MM.1S (cell line): ENCODE data around the gene UBTD1.
"Not testable (repeated sequence)": the region's sequence is repeated elsewhere in the genome, so short reads cannot be mapped to it uniquely, and the experiment has no call there.

ENCODE experiments used
- DNase-seq: peaks from one replicate; pipeline ENCODE4 v3.0.0-alpha.2; 2015
- H2AFZ ChIP-seq: fragments of 300-600 bp; sonication (generic); 2 replicates; pipeline ENCODE4 v1.6.0; 2016; ENCODE audit warnings: antibody characterized with exemption, low read length
- H3F3A ChIP-seq: fragments of 300-600 bp; sonication (generic); 2 replicates; pipeline ENCODE4 v1.6.1; 2016; ENCODE audit warnings: mild to moderate bottlenecking, antibody characterized with exemption, low read length, moderate library complexity, mixed read lengths; ENCODE audit not compliant: insufficient read depth
- H3K27ac ChIP-seq: fragments of 300-600 bp; sonication (generic); 2 replicates; pipeline ENCODE4 v1.5.1; 2016; ENCODE audit warnings: mild to moderate bottlenecking, low read length
- H3K27me3 ChIP-seq: fragments of 300-600 bp; sonication (generic); replicated peaks from 2 replicates; pipeline ENCODE4 v1.6.0; 2016; ENCODE audit warnings: low read length; ENCODE audit not compliant: insufficient read depth
- H3K36me3 ChIP-seq: fragments of 300-600 bp; sonication (generic); replicated peaks from 2 replicates; pipeline ENCODE4 v1.6.1; 2016; ENCODE audit warnings: mild to moderate bottlenecking, low read length, mixed read lengths; ENCODE audit not compliant: insufficient read depth
- H3K4me1 ChIP-seq: fragments of 300-600 bp; sonication (generic); 2 replicates; pipeline ENCODE4 v1.6.1; 2016; ENCODE audit warnings: low read length, mixed read lengths
- H3K4me2 ChIP-seq: fragments of 300-600 bp; sonication (generic); 2 replicates; pipeline ENCODE4 v1.6.0; 2016; ENCODE audit warnings: low read depth, low read length
- H3K4me3 ChIP-seq: fragments of 300-600 bp; sonication (generic); 2 replicates; pipeline ENCODE4 v1.5.1; 2016; ENCODE audit warnings: low read length, mixed read lengths
- H3K79me2 ChIP-seq: fragments of 300-600 bp; sonication (generic); 2 replicates; pipeline ENCODE4 v1.6.1; 2016; ENCODE audit warnings: mixed run types, low read length, mixed read lengths
- H3K9ac ChIP-seq: fragments of 300-600 bp; sonication (generic); 2 replicates; pipeline ENCODE4 v1.6.1; 2016; ENCODE audit warnings: low read length, mixed read lengths
- H3K9me2 ChIP-seq: fragments of 300-600 bp; sonication (generic); replicated peaks from 2 replicates; pipeline ENCODE4 v1.6.1; 2016; ENCODE audit warnings: mild to moderate bottlenecking, low read length, mixed read lengths; ENCODE audit not compliant: insufficient read depth
- H3K9me3 ChIP-seq: fragments of 300-600 bp; sonication (generic); replicated peaks from 2 replicates; pipeline ENCODE4 v1.6.1; 2016; ENCODE audit warnings: mild to moderate bottlenecking, low read length, mixed read lengths; ENCODE audit not compliant: insufficient read depth
- H4K20me1 ChIP-seq: fragments of 300-600 bp; sonication (generic); 2 replicates; pipeline ENCODE4 v1.6.1; 2016; ENCODE audit warnings: mild to moderate bottlenecking, low read length, moderate library complexity, mixed read lengths; ENCODE audit not compliant: insufficient read depth
- CTCF ChIP-seq: fragments of 300-600 bp; sonication (generic); IDR thresholded peaks from 2 replicates; pipeline ENCODE4 v1.5.1; 2016; ENCODE audit warnings: antibody characterized with exemption, low read length, mixed read lengths
- EZH2 ChIP-seq: fragments of 300-600 bp; sonication (generic); optimal IDR thresholded peaks from 2 replicates; pipeline ENCODE3; 2017; ENCODE audit warnings: low read depth, mild to moderate bottlenecking, antibody characterized with exemption, low read length, mixed read lengths
- EZH2phosphoT487 ChIP-seq: fragments of 300-600 bp; sonication (generic); IDR thresholded peaks from 2 replicates; pipeline ENCODE4 v1.6.1; 2018; ENCODE audit warnings: antibody characterized with exemption, low read length

The UBTD1 gene

GRCh38 chr10:97573672-97574071, 74.9 kb downstream of the UBTD1 start:
- H2AFZ ChIP-seq = no peak overlapping the region
- H3K4me1 ChIP-seq = no peaks in the 10 kb centered on the region
- H3K36me3 ChIP-seq = no peaks in the 10 kb centered on the region
- H3K79me2 ChIP-seq = no peaks in the 10 kb centered on the region
- no peak for DNase-seq
- H3F3A ChIP-seq = no peaks in the 10 kb centered on the region
- no peak for TF ChIP-seq CTCF
- no peak for TF ChIP-seq EZH2
- TF ChIP-seq EZH2phosphoT487 = no peak
- H3K27me3 ChIP-seq = no peaks in the 10 kb centered on the region
- H3K4me2 ChIP-seq = no peak overlapping the region
- no peak overlapping the region for H3K27ac ChIP-seq
- no peaks in the 10 kb centered on the region for H3K9me2 ChIP-seq
- no peak overlapping the region for H3K9ac ChIP-seq
- H3K4me3 ChIP-seq = no peak overlapping the region
- no peaks in the 10 kb centered on the region for H4K20me1 ChIP-seq
- H3K9me3 ChIP-seq = no peaks in the 10 kb centered on the region

DNA sequence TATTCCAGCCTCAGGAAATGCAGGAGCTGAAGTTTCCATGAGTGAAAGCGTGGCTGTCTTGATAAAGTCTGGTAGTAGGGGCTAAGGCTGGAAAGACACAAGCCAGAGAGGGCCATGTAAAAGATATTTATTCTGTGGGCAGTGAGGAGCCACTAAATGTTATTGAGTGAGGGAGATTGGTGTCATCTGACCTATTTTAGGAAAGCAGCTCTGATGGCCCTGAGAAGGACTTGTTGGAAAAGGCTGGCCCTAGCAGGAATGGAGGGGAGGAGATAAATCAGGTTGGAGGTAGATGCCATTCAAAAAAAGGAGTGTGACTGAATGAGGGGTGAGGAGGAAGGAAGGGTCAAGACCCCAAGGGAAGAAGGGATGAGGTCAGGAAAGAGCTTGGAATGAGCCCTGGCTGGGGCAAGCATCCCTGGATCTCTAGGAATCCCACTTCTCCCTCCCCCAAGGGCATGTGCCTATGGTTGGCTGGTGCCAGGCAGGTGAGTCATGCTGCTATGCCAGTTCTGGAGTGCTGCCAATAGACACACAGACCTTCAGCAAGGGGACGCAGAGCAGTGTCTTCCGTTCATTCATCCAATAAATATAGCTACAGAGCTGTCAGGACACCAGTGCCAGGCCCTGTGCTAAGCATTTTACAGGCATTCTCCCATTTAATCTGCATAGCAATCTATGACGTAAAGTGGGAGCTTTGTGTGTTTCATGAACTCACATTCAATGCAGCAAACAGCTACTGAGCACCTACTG, 75.8 kb downstream of the UBTD1 start:
- TF ChIP-seq EZH2 (no peak), CTCF (no peak), EZH2phosphoT487 (no peak)
- DNase-seq = no peak
- H3K27me3 ChIP-seq = no peaks in the 10 kb centered on the region
- H3K4me3 ChIP-seq = no peak overlapping the region
- no peak overlapping the region for H2AFZ ChIP-seq
- no peak overlapping the region for H3K4me2 ChIP-seq
- H3K9me3 ChIP-seq = no peaks in the 10 kb centered on the region
- no peaks in the 10 kb centered on the region for H4K20me1 ChIP-seq
- no peaks in the 10 kb centered on the region for H3K4me1 ChIP-seq
- no peaks in the 10 kb centered on the region for H3F3A ChIP-seq
- no peaks in the 10 kb centered on the region for H3K79me2 ChIP-seq
- no peaks in the 10 kb centered on the region for H3K9me2 ChIP-seq
- no peak overlapping the region for H3K27ac ChIP-seq
- no peaks in the 10 kb centered on the region for H3K36me3 ChIP-seq
- no peak overlapping the region for H3K9ac ChIP-seq

GRCh38 chr10:97575127-97575668, 76.5 kb downstream of the UBTD1 start:
- no peaks in the 10 kb centered on the region for H3K79me2 ChIP-seq
- no peak for TF ChIP-seq EZH2phosphoT487
- TF ChIP-seq CTCF = no peak
- TF ChIP-seq EZH2 = no peak
- no peaks in the 10 kb centered on the region for H3K9me3 ChIP-seq
- H3K4me3 ChIP-seq = no peak overlapping the region
- no peaks in the 10 kb centered on the region for H3K36me3 ChIP-seq
- no peaks in the 10 kb centered on the region for H3K27me3 ChIP-seq
- H3K9ac ChIP-seq = no peak overlapping the region
- no peaks in the 10 kb centered on the region for H4K20me1 ChIP-seq
- no peaks in the 10 kb centered on the region for H3K9me2 ChIP-seq
- H3K4me2 ChIP-seq = no peak overlapping the region
- no peaks in the 10 kb centered on the region for H3F3A ChIP-seq
- DNase-seq = no peak
- no peak overlapping the region for H3K27ac ChIP-seq
- no peak overlapping the region for H2AFZ ChIP-seq
- no peaks in the 10 kb centered on the region for H3K4me1 ChIP-seq

DNA sequence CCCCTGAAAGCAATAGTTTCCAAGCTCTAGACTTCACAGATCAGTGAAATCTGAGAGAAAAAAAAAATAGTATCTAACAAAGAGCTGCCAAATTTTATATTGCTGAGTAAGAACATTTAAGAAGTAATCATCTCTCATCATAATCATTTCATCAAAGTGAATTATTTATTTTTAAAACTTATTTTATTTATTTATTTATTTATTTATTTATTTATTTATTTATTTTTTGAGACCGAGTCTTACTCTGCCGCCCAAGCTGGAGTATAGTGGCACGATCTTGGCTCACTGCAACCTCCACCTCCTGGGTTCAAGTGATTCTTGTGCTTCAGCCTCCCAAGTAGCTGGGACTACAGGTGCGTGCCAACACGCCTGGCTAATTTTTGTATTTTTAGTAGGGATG, 77.8 kb downstream of the UBTD1 start:
- not testable (repeated sequence) for H2AFZ ChIP-seq, H3K79me2 ChIP-seq, DNase-seq, H3K9me3 ChIP-seq, H3K4me1 ChIP-seq, H3K4me2 ChIP-seq, H3K27me3 ChIP-seq, H3K36me3 ChIP-seq, H3K27ac ChIP-seq, H3K9ac ChIP-seq, H4K20me1 ChIP-seq, H3F3A ChIP-seq, H3K9me2 ChIP-seq, H3K4me3 ChIP-seq
